SK-N-MC (cell line): Measurements from ENCODE around the gene C1orf174.

Experiments
- DNase-seq: peaks from one replicate; pipeline ENCODE4 v3.0.0-alpha.2; 2011; ENCODE audit warnings: low read depth, low spot score
- H3K27ac ChIP-seq: fragments of 200-600 bp; sonication (generic); 2 replicates; pipeline ENCODE4 v1.5.1; 2016; ENCODE audit warnings: mixed run types
- H3K36me3 ChIP-seq: fragments of 200-600 bp; sonication (generic); 2 replicates; pipeline ENCODE4 v1.6.1; 2017; ENCODE audit warnings: antibody characterized with exemption, low read length, mixed read lengths; ENCODE audit not compliant: insufficient read depth
- H3K4me3 ChIP-seq: fragments of 200-600 bp; sonication (generic); 2 replicates; pipeline ENCODE4 v1.5.1; 2016
- H3K9ac ChIP-seq: fragments of 200-600 bp; sonication (generic); 2 replicates; pipeline ENCODE4 v1.8.0; 2017; ENCODE audit warnings: mixed run types, mixed read lengths; ENCODE audit not compliant: insufficient read length
- H3K9me3 ChIP-seq: fragments of 200-600 bp; sonication (generic); 2 replicates; pipeline ENCODE4 v1.6.1; 2017; ENCODE audit warnings: low read depth, mild to moderate bottlenecking, antibody characterized with exemption, low read length, moderate library complexity, mixed read lengths
- EZH2 ChIP-seq: fragments of 200-600 bp; sonication (generic); IDR thresholded peaks from one replicate; pipeline ENCODE4 v1.6.1; 2017; ENCODE audit warnings: antibody characterized with exemption
- FOXP2 ChIP-seq: optimal IDR thresholded peaks from 2 replicates; pipeline ENCODE3; 2011; ENCODE audit warnings: mild to moderate bottlenecking, moderate library complexity; ENCODE audit not compliant: insufficient read depth; ENCODE audit errors: extremely low read length, control extremely low read depth
- POLR2AphosphoS5 ChIP-seq: IDR thresholded peaks from 2 replicates; pipeline ENCODE4 v1.6.1; 2012; ENCODE audit warnings: mild to moderate bottlenecking, low read depth, low read length, borderline replicate concordance

Gene C1orf174

GRCh38 chr1:3942416-3943122 is 42.5 kb upstream of the C1orf174 start:
- Histone ChIP-seq H3K27ac (no peak overlapping the region), H3K9ac (no peak overlapping the region), H3K36me3 (no peaks in the 10 kb centered on the region), H3K4me3 (no peak overlapping the region), H3K9me3 (no peaks in the 10 kb centered on the region)
- DNase-seq: no peak
- TF ChIP-seq POLR2AphosphoS5 (no peak), FOXP2 (no peak), EZH2 (no peak)

- Histone ChIP-seq H3K27ac (no peak overlapping the region), H3K36me3 (no peaks in the 10 kb centered on the region), H3K4me3 (no peak overlapping the region), H3K9me3 (peaks cover 4% of the 10 kb centered on the region; the same call in 1 of the 2 replicates), H3K9ac (no peak overlapping the region)
- no peak for DNase-seq
- TF ChIP-seq POLR2AphosphoS5 (no peak), EZH2 (no peak), FOXP2 (no peak)
Measured at GRCh38 chr1:3940754-3941345, 40.8 kb upstream of the C1orf174 start.

GRCh38 chr1:3940081-3940753 is 40.1 kb upstream of the C1orf174 start:
- no peak overlapping the region for H3K27ac ChIP-seq
- no peak overlapping the region for H3K4me3 ChIP-seq
- H3K9ac ChIP-seq: no peak overlapping the region
- H3K9me3 ChIP-seq: peaks cover 4% of the 10 kb centered on the region; the same call in 1 of the 2 replicates
- DNase-seq: no peak
- TF ChIP-seq FOXP2 (no peak), EZH2 (no peak), POLR2AphosphoS5 (no peak)
- no peaks in the 10 kb centered on the region for H3K36me3 ChIP-seq

- H3K27ac ChIP-seq: no peak overlapping the region
- peaks cover 4% of the 10 kb centered on the region; the same call in 1 of the 2 replicates for H3K9me3 ChIP-seq
- no peaks in the 10 kb centered on the region for H3K36me3 ChIP-seq
- no peak overlapping the region for H3K9ac ChIP-seq
- no peak overlapping the region for H3K4me3 ChIP-seq
- no peak for TF ChIP-seq FOXP2
- no peak for TF ChIP-seq EZH2
- TF ChIP-seq POLR2AphosphoS5: no peak
- DNase-seq: no peak
Measured at GRCh38 chr1:3939242-3940080, 39.4 kb upstream of the C1orf174 start.

DNA sequence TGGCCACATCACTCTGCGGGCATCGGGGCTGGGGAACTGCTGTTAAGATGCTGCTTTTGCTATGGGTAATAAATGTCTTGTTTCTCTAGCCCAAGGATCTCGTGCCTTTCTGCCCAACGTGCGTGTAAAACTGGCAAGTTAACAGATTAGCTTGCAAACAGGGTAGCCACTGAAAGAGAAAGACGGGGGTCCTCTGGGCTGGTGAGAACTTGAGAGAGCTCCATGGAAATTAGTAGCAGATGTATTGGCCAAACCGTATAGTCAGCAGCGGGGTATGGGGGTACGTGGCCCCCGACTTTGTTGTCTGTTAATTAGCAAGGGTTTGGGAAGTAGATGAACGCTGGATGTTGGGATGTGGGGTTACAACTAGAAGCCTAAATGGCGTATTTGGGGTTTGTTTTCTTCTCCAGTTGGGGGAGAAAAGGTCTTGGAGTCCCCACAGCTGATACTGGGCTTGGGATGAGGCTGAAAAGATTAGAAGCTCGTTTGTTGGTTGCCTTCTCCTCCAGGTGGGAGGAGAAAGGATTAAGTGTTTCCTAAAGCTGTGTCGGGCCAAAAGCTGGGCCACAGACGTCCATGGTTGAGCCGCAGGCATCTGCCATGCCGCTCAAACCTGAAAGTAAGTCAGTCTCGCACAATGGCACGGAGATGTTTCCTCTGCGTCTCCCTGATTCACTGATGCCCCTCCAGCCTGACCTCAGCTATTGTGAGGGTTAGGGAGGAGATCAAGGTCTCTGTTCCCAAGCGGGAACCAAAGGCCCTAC is 32.3 kb upstream of the C1orf174 start:
- Histone ChIP-seq H3K9me3 (peaks cover 4% of the 10 kb centered on the region; the same call in 1 of the 2 replicates), H3K9ac (no peak overlapping the region), H3K36me3 (no peaks in the 10 kb centered on the region), H3K27ac (no peak overlapping the region), H3K4me3 (no peak overlapping the region)
- no peak for TF ChIP-seq EZH2
- DNase-seq: no peak

GRCh38 chr1:3931007-3931912 is 31.2 kb upstream of the C1orf174 start:
- no peak overlapping the region for H3K4me3 ChIP-seq
- no peaks in the 10 kb centered on the region for H3K9me3 ChIP-seq
- no peaks in the 10 kb centered on the region for H3K36me3 ChIP-seq
- no peak overlapping the region for H3K27ac ChIP-seq
- no peak for DNase-seq
- H3K9ac ChIP-seq: no peak overlapping the region
- TF ChIP-seq FOXP2: no peak
- TF ChIP-seq EZH2: no peak
- TF ChIP-seq POLR2AphosphoS5: no peak

GRCh38 chr1:3930301-3931006 is 30.4 kb upstream of the C1orf174 start:
- DNase-seq: no peak
- Histone ChIP-seq H3K36me3 (no peaks in the 10 kb centered on the region), H3K4me3 (no peak overlapping the region), H3K27ac (no peak overlapping the region), H3K9ac (no peak overlapping the region), H3K9me3 (no peaks in the 10 kb centered on the region)
- TF ChIP-seq FOXP2 (no peak), EZH2 (no peak), POLR2AphosphoS5 (no peak)
